Common myeloid progenitor, CD34-positive (primary cell): ENCODE data around the gene FAM120AOS.

Source experiments
- CTCF ChIA-PET: fragments of 350-600 bp; sonication (Branson Sonifier 250); formaldehyde crosslinking; loops from one replicate; lab custom pipeline; 2021; ENCODE audit warnings: antibody characterized with exemption; lab: Charles Lee
- POLR2A ChIA-PET: fragments of 350-600 bp; sonication (Branson Sonifier 250); formaldehyde crosslinking; loops from one replicate; lab custom pipeline; 2021; ENCODE audit warnings: antibody characterized with exemption; lab: Charles Lee
- DNase-seq, 3 donors: peaks; one replicate each; pipeline versions ENCODE4 v3.0.0 to v3.0.0-alpha.2; 2013
- H3K27ac ChIP-seq, 2 experiments: 1 replicate in 1 of 2; 2 replicates in 1 of 2; pipeline ENCODE4 v1.7.0; 2013; ENCODE audit warnings: inconsistent platforms in 2 of 2, low read length in 2 of 2, mild to moderate bottlenecking in 2 of 2, low read depth in 1 of 2, moderate library complexity in 1 of 2; ENCODE audit not compliant: severe bottlenecking in 2 of 2, insufficient read depth in 1 of 2, poor library complexity in 1 of 2
- H3K27me3 ChIP-seq, 5 experiments: replicated peaks in 2 of 5; 1 replicate in 3 of 5; 2 replicates in 2 of 5; pipeline versions ENCODE4 v1.6.1 to v1.7.0; 2013; ENCODE audit warnings: low read length in 4 of 5, mild to moderate bottlenecking in 2 of 5, moderate library complexity in 2 of 5, inconsistent platforms in 1 of 5; ENCODE audit not compliant: insufficient read depth in 5 of 5, control insufficient read depth in 4 of 5
- H3K36me3 ChIP-seq, 4 experiments: 1 replicate in 2 of 4; 2 replicates in 2 of 4; pipeline versions ENCODE4 v1.6.1 to v1.7.0; 2013; ENCODE audit warnings: low read length in 3 of 4, control low read depth in 1 of 4, mild to moderate bottlenecking in 1 of 4; ENCODE audit not compliant: control insufficient read depth in 4 of 4, insufficient read depth in 4 of 4
- H3K4me1 ChIP-seq, 4 experiments: 1 replicate in 3 of 4; 2 replicates in 1 of 4; pipeline versions ENCODE4 v1.6.1 to v1.7.1; 2013; ENCODE audit warnings: low read length in 3 of 4, mild to moderate bottlenecking in 3 of 4, control low read depth in 1 of 4, inconsistent platforms in 1 of 4, moderate library complexity in 1 of 4; ENCODE audit not compliant: control insufficient read depth in 4 of 4, insufficient read depth in 4 of 4; ENCODE audit errors: control extremely low read depth in 1 of 4
- H3K4me3 ChIP-seq, 7 experiments: 1 replicate in 4 of 7; 2 replicates in 3 of 7; pipeline versions ENCODE4 v1.5.1 to v1.7.0; 2013; ENCODE audit warnings: mild to moderate bottlenecking in 7 of 7, low read length in 6 of 7, moderate library complexity in 6 of 7, inconsistent platforms in 2 of 7, low read depth in 2 of 7, control low read depth in 1 of 7; ENCODE audit not compliant: insufficient read depth in 4 of 7, control insufficient read depth in 1 of 7; ENCODE audit errors: extremely low read depth in 1 of 7
- H3K9me3 ChIP-seq, 5 experiments: 1 replicate in 4 of 5; 2 replicates in 1 of 5; pipeline versions ENCODE4 v1.6.1 to v1.7.1; 2013; ENCODE audit warnings: low read length in 4 of 5, mild to moderate bottlenecking in 2 of 5, inconsistent platforms in 1 of 5, low read depth in 1 of 5, moderate library complexity in 1 of 5; ENCODE audit not compliant: control insufficient read depth in 4 of 5, insufficient read depth in 2 of 5; ENCODE audit errors: control extremely low read depth in 1 of 5
- WGBS: methylation state at CpG from one replicate; pipeline ENCODE4 v1.1.5; 2013; ENCODE audit not compliant: insufficient coverage; 5-methylcytosine and 5-hydroxymethylcytosine counted together

Gene FAM120AOS

GRCh38 chr9:93436655-93437407 is 16.6 kb downstream of the FAM120AOS start:
- Histone ChIP-seq H3K4me3 (no peak overlapping the region), H3K9me3 (no peaks in the 10 kb centered on the region), H3K4me1 (peaks cover 0 to 2% (median under 1%) of the 10 kb centered on the region in 4 experiments), H3K36me3 (no peaks in the 10 kb centered on the region), H3K27ac (no peak overlapping the region), H3K27me3 (no peaks in the 10 kb centered on the region)
- no peak for DNase-seq
- 95% methylated on average over 7 of the region's 7 CpGs for WGBS
- ChIA-PET CTCF (interaction anchor here (1.2 kb wide), 1 partner anchor 9 kb away, joined by 3 read pairs; no protein-coding TSS in a partner anchor), POLR2A (no interaction called here)

DNA sequence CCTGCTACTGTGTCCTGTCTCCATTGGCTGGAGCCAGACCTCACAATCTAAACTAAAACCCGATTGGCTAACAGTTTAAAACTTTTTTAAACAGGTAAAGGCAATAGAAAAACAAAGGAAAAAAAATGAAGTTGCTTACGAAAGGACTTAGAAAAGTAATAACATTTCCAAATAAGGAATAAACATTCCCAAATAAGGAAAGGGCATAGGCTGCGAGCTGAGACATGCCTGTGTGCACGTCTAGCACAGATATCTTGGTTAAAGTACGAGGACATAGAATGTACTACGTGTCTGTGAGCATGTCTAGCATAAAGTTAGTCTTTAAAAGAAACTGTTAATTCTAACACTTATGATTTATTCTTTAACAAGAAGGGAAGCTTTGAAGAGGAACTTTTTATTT is 17.2 kb downstream of the FAM120AOS start:
- no peak for DNase-seq
- ChIA-PET CTCF (interaction anchor here (1.2 kb wide), 1 partner anchor 9 kb away, joined by 3 read pairs; no protein-coding TSS in a partner anchor), POLR2A (no interaction called here)
- Histone ChIP-seq H3K4me3 (no peak overlapping the region), H3K27me3 (no peaks in the 10 kb centered on the region), H3K4me1 (peaks cover 0 to 6% (median 5%) of the 10 kb centered on the region in 4 experiments), H3K27ac (no peak overlapping the region), H3K36me3 (no peaks in the 10 kb centered on the region), H3K9me3 (no peaks in the 10 kb centered on the region)
- WGBS: no CpG with 5 or more reads among the region's 6 CpGs

DNA sequence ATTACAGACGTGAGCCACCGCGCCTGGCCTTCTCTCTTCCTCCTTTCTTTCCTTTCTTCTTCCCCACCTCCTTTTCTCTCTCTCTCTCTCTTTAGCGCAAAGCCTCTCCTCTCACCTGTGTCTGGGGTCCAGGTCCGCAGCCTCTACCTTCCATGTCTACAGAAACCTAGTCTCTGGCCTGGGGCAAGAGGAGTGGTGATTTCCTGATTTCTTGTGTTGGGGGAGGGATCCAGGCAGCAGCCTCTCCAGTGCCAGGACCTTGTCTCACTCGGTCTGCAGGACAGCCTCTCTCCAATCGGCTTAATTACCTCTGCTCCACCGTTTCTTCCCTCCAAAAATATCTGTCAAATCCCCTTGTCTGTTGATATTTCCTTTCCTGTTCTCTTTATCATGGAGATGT is 18.0 kb downstream of the FAM120AOS start:
- CTCF ChIA-PET: interaction anchor here (0.5 kb wide), 1 partner anchor 122 kb away, joined by 3 read pairs; no protein-coding TSS in a partner anchor
- Histone ChIP-seq H3K36me3 (no peaks in the 10 kb centered on the region), H3K27ac (no peak overlapping the region), H3K4me3 (no peak overlapping the region), H3K9me3 (no peaks in the 10 kb centered on the region), H3K4me1 (peaks cover 0 to 6% (median 5%) of the 10 kb centered on the region in 4 experiments), H3K27me3 (no peaks in the 10 kb centered on the region)
- POLR2A ChIA-PET: no interaction called here
- DNase-seq: no peak
- 100% methylated on average over 4 of the region's 8 CpGs for WGBS

GRCh38 chr9:93434056-93434455 is 19.3 kb downstream of the FAM120AOS start:
- no peak for DNase-seq
- Histone ChIP-seq H3K4me3 (no peak overlapping the region), H3K27ac (no peak overlapping the region), H3K27me3 (no peaks in the 10 kb centered on the region), H3K4me1 (peaks cover 0 to 6% (median 5%) of the 10 kb centered on the region in 4 experiments), H3K36me3 (no peaks in the 10 kb centered on the region), H3K9me3 (no peaks in the 10 kb centered on the region)
- ChIA-PET POLR2A (no interaction called here), CTCF (no interaction called here)
- WGBS: 100% methylated on average over 2 of the region's 3 CpGs

DNA sequence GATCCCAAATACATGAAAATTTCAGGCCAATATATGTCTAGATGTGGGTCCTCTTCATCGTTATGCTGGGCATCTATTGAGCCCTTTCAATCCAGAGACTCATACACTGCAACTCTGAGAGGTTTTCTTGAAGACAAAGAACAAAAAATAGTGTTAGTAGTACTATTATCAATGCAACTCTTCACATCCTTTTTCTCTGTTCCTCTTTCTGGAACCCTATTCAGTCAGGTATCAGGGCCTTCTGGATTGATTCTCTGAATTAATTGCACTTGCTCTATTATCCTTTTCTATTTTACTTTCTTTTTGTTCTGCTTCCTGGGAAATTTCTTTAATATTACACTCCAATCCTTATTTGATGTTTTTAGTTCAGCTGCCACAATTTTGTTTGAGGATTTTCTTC is 20.4 kb downstream of the FAM120AOS start:
- peaks cover 0 to 6% (median 5%) of the 10 kb centered on the region in 4 experiments for H3K4me1 ChIP-seq
- WGBS: no CpG with 5 or more reads among the region's 1 CpG
- DNase-seq: no peak
- H3K27me3 ChIP-seq: no peaks in the 10 kb centered on the region
- no peaks in the 10 kb centered on the region for H3K36me3 ChIP-seq
- ChIA-PET POLR2A (interaction anchor here (0.7 kb wide), 1 partner anchor 50 kb away, joined by 3 read pairs; no protein-coding TSS in a partner anchor), CTCF (no interaction called here)
- H3K27ac ChIP-seq: no peak overlapping the region
- H3K4me3 ChIP-seq: no peak overlapping the region
- no peaks in the 10 kb centered on the region for H3K9me3 ChIP-seq

DNA sequence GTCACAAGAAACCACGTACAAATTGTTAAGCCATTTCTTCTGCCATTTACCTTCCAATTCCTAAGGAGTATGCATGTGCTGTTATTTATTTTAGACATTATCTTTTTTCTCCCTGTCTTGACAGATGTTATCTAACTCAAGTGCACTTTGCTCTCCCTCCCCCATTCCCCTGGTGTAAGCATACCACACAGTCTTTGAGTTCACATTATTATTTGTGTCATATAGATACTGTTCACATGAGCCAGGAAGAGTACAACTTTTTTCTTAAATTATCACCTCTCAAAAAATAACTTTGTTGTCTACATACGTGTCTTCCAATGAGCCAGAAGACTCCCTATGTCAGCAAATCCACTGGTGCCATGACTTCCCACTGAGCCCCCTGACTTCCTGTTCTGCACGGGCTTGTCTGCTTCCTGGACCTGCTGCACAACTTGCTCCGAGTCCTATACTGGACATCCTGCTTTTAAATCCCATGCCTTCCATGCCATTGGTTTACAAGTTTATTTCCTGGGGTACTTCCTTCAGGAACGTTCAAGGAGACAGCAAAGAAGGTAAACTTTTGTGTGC is 21.8 kb downstream of the FAM120AOS start:
- Histone ChIP-seq H3K4me1 (peaks cover 0 to 6% (median 5%) of the 10 kb centered on the region in 4 experiments), H3K36me3 (no peaks in the 10 kb centered on the region), H3K9me3 (no peaks in the 10 kb centered on the region), H3K27ac (no peak overlapping the region), H3K27me3 (no peaks in the 10 kb centered on the region), H3K4me3 (peak overlapping the region in 2 of 7 experiments; percentile 26 to 43)
- CTCF ChIA-PET: no interaction called here
- POLR2A ChIA-PET: no interaction called here
- DNase-seq: peak in 1 of 3 donors; percentile 19
- WGBS: 21% methylated on average over 4 of the region's 5 CpGs
